ENCODE data around the gene GDF9. TPM values are rescaled to one million over a fixed set of nuclear protein-coding genes. Genes with fewer than 3 reads are reported as not detected.

The GDF9 gene
- total RNA-seq, 2 donors from 2014 or later = 0.09 to 3.2 TPM

DNA sequence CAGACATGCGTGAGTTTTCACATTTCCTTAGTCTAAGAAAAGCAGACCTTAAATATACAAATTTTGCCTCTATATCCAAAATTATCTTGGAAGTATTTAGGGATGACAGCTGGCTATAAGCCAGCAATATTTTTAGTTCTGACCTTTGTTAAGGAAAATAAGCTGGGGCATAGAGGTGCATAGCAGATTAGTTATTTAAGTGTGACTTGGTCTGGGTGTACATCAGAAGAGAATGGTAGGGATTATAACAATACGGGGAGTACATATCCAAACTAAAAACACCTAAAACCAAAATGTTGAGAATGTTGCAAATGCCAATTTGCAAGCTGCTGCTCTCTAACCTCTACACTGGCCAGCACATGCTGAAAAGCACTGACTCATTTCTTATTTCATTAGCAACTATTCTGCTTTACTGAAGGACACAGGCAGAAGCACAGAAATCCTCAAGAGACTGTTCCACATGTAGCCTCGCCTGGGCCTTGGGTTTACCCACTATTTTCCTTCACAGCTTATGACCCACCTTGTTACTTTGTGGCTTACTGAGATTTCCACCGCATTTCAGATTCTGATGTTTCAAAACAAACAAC is 29.5 kb upstream of the GDF9 start:
- Histone ChIP-seq H3K9me3 (no peaks in the 10 kb centered on the region), H3K36me3 (peaks cover 2 to 6% of the 10 kb centered on the region in 2 donors), H3K27me3 (replicated peaks; ENCODE audit: insufficient read depth) (no peaks in the 10 kb centered on the region), H3K4me3 (no peak overlapping the region), H3K4me1 (replicated peaks) (no peaks in the 10 kb centered on the region), H3K27ac (no peak overlapping the region)
- no peak for DNase-seq (ENCODE audit: low spot score)
- intact Hi-C loops (cut with DNase I) = no loop called here
- no peak for TF ChIP-seq POLR2AphosphoS5 (IDR thresholded peaks at IDR 0.05)
- WGBS = 92% methylated on average over 4 of the region's 4 CpGs

DNA sequence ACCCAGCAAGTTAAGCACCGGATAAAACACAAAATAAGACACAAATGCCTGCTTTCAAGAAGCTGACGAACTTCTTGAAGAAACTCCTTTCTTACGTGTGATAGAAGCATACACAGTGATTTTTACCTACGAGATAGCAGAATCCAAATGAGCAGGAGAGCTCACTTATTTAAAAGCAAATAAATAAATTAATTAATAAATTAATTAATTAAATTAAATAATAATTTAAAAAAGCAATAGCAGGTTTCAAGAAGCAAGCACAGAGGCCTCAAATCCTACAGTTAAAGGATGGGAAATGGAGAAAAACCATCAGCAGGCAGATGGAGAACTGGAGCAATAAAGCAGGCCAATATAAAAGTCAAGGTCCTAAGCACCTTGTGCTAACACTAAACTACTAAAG is 24.5 kb upstream of the GDF9 start:
- peaks cover 0 to 12% of the 10 kb centered on the region in 2 donors for H3K36me3 ChIP-seq
- no peak overlapping the region for H3K27ac ChIP-seq
- H3K4me1 ChIP-seq (replicated peaks) = no peaks in the 10 kb centered on the region
- TF ChIP-seq POLR2AphosphoS5 (IDR thresholded peaks at IDR 0.05) = no peak
- TF ChIP-seq POLR2A (IDR thresholded peaks at IDR 0.05) = no peak
- TF ChIP-seq, protein P1, sequence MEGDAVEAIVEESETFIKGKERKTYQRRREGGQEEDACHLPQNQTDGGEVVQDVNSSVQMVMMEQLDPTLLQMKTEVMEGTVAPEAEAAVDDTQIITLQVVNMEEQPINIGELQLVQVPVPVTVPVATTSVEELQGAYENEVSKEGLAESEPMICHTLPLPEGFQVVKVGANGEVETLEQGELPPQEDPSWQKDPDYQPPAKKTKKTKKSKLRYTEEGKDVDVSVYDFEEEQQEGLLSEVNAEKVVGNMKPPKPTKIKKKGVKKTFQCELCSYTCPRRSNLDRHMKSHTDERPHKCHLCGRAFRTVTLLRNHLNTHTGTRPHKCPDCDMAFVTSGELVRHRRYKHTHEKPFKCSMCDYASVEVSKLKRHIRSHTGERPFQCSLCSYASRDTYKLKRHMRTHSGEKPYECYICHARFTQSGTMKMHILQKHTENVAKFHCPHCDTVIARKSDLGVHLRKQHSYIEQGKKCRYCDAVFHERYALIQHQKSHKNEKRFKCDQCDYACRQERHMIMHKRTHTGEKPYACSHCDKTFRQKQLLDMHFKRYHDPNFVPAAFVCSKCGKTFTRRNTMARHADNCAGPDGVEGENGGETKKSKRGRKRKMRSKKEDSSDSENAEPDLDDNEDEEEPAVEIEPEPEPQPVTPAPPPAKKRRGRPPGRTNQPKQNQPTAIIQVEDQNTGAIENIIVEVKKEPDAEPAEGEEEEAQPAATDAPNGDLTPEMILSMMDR (IDR thresholded peaks at IDR 0.05) = no peak
- no peaks in the 10 kb centered on the region for H3K27me3 ChIP-seq (replicated peaks; ENCODE audit: insufficient read depth)
- WGBS = 93% methylated on average over 4 of the region's 4 CpGs
- no peak overlapping the region for H3K4me3 ChIP-seq
- no peaks in the 10 kb centered on the region for H3K9me3 ChIP-seq
- intact Hi-C loops (cut with DNase I) = no loop called here
- DNase-seq (ENCODE audit: low spot score) = no peak

DNA sequence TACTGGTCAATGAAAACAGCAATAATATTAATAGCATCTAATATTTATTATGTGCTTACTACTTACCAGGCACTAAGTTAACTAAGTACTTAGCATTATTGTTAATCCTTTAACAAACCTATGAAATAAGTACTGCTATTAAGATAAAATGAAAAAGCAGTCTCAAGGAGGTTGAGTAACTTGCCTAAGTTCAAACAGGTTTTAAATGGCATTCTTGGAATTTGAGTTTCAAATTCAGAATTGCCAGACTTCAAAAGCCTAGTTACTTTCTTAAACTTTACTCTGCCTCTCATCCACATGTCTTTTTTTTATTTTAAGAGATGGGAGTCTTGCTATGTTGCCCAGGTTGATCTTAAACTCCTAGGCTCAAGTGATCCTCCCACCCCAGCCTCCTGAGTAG is 23.2 kb upstream of the GDF9 start:
- Histone ChIP-seq H3K36me3 (peaks cover 0 to 12% of the 10 kb centered on the region in 2 donors), H3K9me3 (no peaks in the 10 kb centered on the region), H3K4me1 (replicated peaks) (no peaks in the 10 kb centered on the region), H3K27me3 (replicated peaks; ENCODE audit: insufficient read depth) (no peaks in the 10 kb centered on the region), H3K4me3 (no peak overlapping the region), H3K27ac (no peak overlapping the region)
- no peak for TF ChIP-seq POLR2A (IDR thresholded peaks at IDR 0.05)
- TF ChIP-seq POLR2AphosphoS5 (IDR thresholded peaks at IDR 0.05) = no peak
- TF ChIP-seq, protein P1 (IDR thresholded peaks at IDR 0.05) = no peak
- intact Hi-C loops (cut with DNase I) = no loop called here
- no peak for DNase-seq (ENCODE audit: low spot score)

DNA sequence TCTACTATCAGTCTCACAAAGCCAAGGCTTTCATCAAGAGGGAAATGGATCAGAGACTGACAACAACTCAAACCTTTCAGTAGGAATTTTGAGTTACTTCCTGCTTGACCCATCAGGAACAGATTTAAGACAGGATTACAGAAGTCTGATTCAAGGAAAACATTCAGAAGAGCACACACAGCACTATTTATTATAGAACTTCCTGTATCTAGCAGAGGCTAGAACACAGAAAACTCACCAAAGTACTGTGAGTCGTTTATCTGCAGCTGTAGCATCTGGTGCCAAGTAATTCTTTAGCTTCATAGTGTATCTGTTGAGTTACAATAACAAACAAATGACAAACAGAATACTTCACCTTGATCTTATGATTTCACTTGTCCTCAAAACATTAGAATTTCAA is 21.0 kb upstream of the GDF9 start:
- no peaks in the 10 kb centered on the region for H3K9me3 ChIP-seq
- no peak overlapping the region for H3K4me3 ChIP-seq
- H3K36me3 ChIP-seq = peaks cover 0 to 12% of the 10 kb centered on the region in 2 donors
- H3K27me3 ChIP-seq (replicated peaks; ENCODE audit: insufficient read depth) = no peaks in the 10 kb centered on the region
- 9% methylated on average over 1 of the region's 1 CpG for WGBS
- H3K4me1 ChIP-seq (replicated peaks) = no peaks in the 10 kb centered on the region
- DNase-seq (ENCODE audit: low spot score) = no peak
- no peak overlapping the region for H3K27ac ChIP-seq
- intact Hi-C loops (cut with DNase I) = no loop called here
- TF ChIP-seq, protein P1 (IDR thresholded peaks at IDR 0.05) = no peak
- no peak for TF ChIP-seq POLR2AphosphoS5 (IDR thresholded peaks at IDR 0.05)
- no peak for TF ChIP-seq POLR2A (IDR thresholded peaks at IDR 0.05)

- intact Hi-C loops (cut with DNase I) = no loop called here
- Histone ChIP-seq H3K36me3 (peaks cover 0 to 12% of the 10 kb centered on the region in 2 donors), H3K27ac (no peak overlapping the region), H3K4me1 (replicated peaks) (no peaks in the 10 kb centered on the region), H3K9me3 (no peaks in the 10 kb centered on the region), H3K27me3 (replicated peaks; ENCODE audit: insufficient read depth) (no peaks in the 10 kb centered on the region), H3K4me3 (no peak overlapping the region)
- WGBS = 87% methylated on average over 11 of the region's 11 CpGs
- TF ChIP-seq POLR2A (IDR thresholded peaks at IDR 0.05) = no peak
- TF ChIP-seq, protein P1 (IDR thresholded peaks at IDR 0.05) = no peak
- no peak for TF ChIP-seq POLR2AphosphoS5 (IDR thresholded peaks at IDR 0.05)
- no peak for DNase-seq (ENCODE audit: low spot score)
Observed at GRCh38 chr5:132886064-132886823, 20.0 kb upstream of the GDF9 start.

Measured in prostate gland (tissue), 2 donors.